ENCODE measurements around the gene PCDHB9. TPM values are rescaled to one million over a fixed set of nuclear protein-coding genes. Genes with fewer than 3 reads are reported as not detected.
A peak's percentile ranks its signal among the peaks of the same experiment; 100 is the strongest.
"Not testable (repeated sequence)": the region's sequence is repeated elsewhere in the genome, so short reads cannot be mapped to it uniquely, and the experiment has no call there.

PCDHB9 gene
- total and polyA plus RNA-seq, 3 experiments from 2014 or later: not detected

- H3K27me3 ChIP-seq (ENCODE audit: insufficient read depth, low read length, poor library complexity, severe bottlenecking); H3K4me1 Mint-ChIP-seq; H3K9me3 ChIP-seq (ENCODE audit: low read length); H3K4me3 Mint-ChIP-seq; H3K36me3 ChIP-seq (ENCODE audit: insufficient read depth, low read length); H3K36me3 Mint-ChIP-seq; POLR2A ChIA-PET; H3K4me1 ChIP-seq (ENCODE audit: insufficient read depth, low read length); DNase-seq; CTCF ChIA-PET; H3K4me3 ChIP-seq (ENCODE audit: low read length); H3K27ac Mint-ChIP-seq; H3K27ac ChIP-seq (ENCODE audit: low read depth, low read length): not testable (repeated sequence)
- Mint-ChIP-seq H3K27me3 (peaks cover 29 to 60% of the 10 kb centered on the region in 2 donors), H3K9me3 (peaks cover 37 to 60% (median 50%) of the 10 kb centered on the region in 5 donors)
Measured at GRCh38 chr5:141194332-141194731, 7.4 kb downstream of the PCDHB9 start.

GRCh38 chr5:141196363-141196762 is 9.4 kb downstream of the PCDHB9 start:
- Mint-ChIP-seq H3K27ac (no peak overlapping the region), H3K27me3 (peaks cover 33 to 60% of the 10 kb centered on the region in 2 donors), H3K36me3 (peaks cover 0 to 3% (median 0%) of the 10 kb centered on the region in 3 donors), H3K9me3 (peaks cover 45 to 60% (median 53%) of the 10 kb centered on the region in 5 donors), H3K4me1 (no peaks in the 10 kb centered on the region), H3K4me3 (no peak overlapping the region)
- H3K9me3 ChIP-seq (ENCODE audit: low read length): peaks cover 5% of the 10 kb centered on the region
- ChIA-PET CTCF (no interaction called here), POLR2A (no interaction called here)
- H3K36me3 ChIP-seq (ENCODE audit: insufficient read depth, low read length): no peaks in the 10 kb centered on the region
- no peaks in the 10 kb centered on the region for H3K4me1 ChIP-seq (ENCODE audit: insufficient read depth, low read length)
- H3K27me3 ChIP-seq (ENCODE audit: insufficient read depth, low read length, poor library complexity, severe bottlenecking): no peaks in the 10 kb centered on the region
- H3K27ac ChIP-seq (ENCODE audit: low read depth, low read length): no peak overlapping the region
- no peak for DNase-seq
- no peak overlapping the region for H3K4me3 ChIP-seq (ENCODE audit: low read length)

- H3K27me3 Mint-ChIP-seq: peaks cover 28 to 46% of the 10 kb centered on the region in 2 donors
- no peak for DNase-seq
Measured at GRCh38 chr5:141199359-141200235, 12.6 kb downstream of the PCDHB9 start, which contains the start of gene PCDHB11. Gene PCDHB11 (plus strand): TSS chr5:141199627. CDS start chr5:141199775, 148 bp downstream.

GRCh38 chr5:141201126-141201525 is 14.2 kb downstream of the PCDHB9 start:
- CTCF ChIA-PET: not testable (repeated sequence)

More at GRCh38 chr5:141199359-141200235, 12.6 kb downstream of the PCDHB9 start, which contains the start of gene PCDHB11:
- CTCF ChIA-PET: no interaction called here
- Histone ChIP-seq H3K4me1 (ENCODE audit: insufficient read depth, low read length) (no peaks in the 10 kb centered on the region), H3K27me3 (ENCODE audit: insufficient read depth, low read length, poor library complexity, severe bottlenecking) (no peaks in the 10 kb centered on the region), H3K9me3 (ENCODE audit: low read length) (peaks cover 5% of the 10 kb centered on the region), H3K27ac (ENCODE audit: low read depth, low read length) (no peak within 1 kb of the TSS), H3K4me3 (ENCODE audit: low read length) (no peak within 1 kb of the TSS), H3K36me3 (ENCODE audit: insufficient read depth, low read length) (no peaks in the 10 kb centered on the region)
- POLR2A ChIA-PET: no interaction called here
- peak within 1 kb of the TSS in 1 of 7 donors; percentile 15 for H3K4me3 Mint-ChIP-seq
- peaks cover 0 to 3% (median 0%) of the 10 kb centered on the region in 3 donors for H3K36me3 Mint-ChIP-seq
- peak within 1 kb of the TSS in 1 of 8 donors; percentile 41 for H3K27ac Mint-ChIP-seq
- H3K4me1 Mint-ChIP-seq: no peaks in the 10 kb centered on the region
- peaks cover 39 to 52% (median 47%) of the 10 kb centered on the region in 5 donors for H3K9me3 Mint-ChIP-seq

GRCh38 chr5:141201646-141202045 is 14.7 kb downstream of the PCDHB9 start:
- DNase-seq; CTCF ChIA-PET; H3K36me3 Mint-ChIP-seq; H3K4me3 ChIP-seq (ENCODE audit: low read length); H3K4me1 Mint-ChIP-seq; H3K4me1 ChIP-seq (ENCODE audit: insufficient read depth, low read length); H3K9me3 ChIP-seq (ENCODE audit: low read length); H3K36me3 ChIP-seq (ENCODE audit: insufficient read depth, low read length); H3K27me3 ChIP-seq (ENCODE audit: insufficient read depth, low read length, poor library complexity, severe bottlenecking); H3K27ac Mint-ChIP-seq; H3K4me3 Mint-ChIP-seq; H3K27ac ChIP-seq (ENCODE audit: low read depth, low read length); POLR2A ChIA-PET: not testable (repeated sequence)
- Mint-ChIP-seq H3K27me3 (peaks cover 32 to 56% of the 10 kb centered on the region in 2 donors), H3K9me3 (peaks cover 25 to 38% (median 35%) of the 10 kb centered on the region in 5 donors)

More at GRCh38 chr5:141201126-141201525, 14.2 kb downstream of the PCDHB9 start:
- H3K9me3 ChIP-seq (ENCODE audit: low read length); H3K27ac ChIP-seq (ENCODE audit: low read depth, low read length); H3K4me3 ChIP-seq (ENCODE audit: low read length); H3K4me1 ChIP-seq (ENCODE audit: insufficient read depth, low read length); H3K36me3 ChIP-seq (ENCODE audit: insufficient read depth, low read length); H3K4me1 Mint-ChIP-seq; H3K36me3 Mint-ChIP-seq; H3K27me3 ChIP-seq (ENCODE audit: insufficient read depth, low read length, poor library complexity, severe bottlenecking); POLR2A ChIA-PET; DNase-seq; H3K27ac Mint-ChIP-seq: not testable (repeated sequence)
- Mint-ChIP-seq H3K4me3 (peak overlapping the region in 1 of 7 donors; percentile 15), H3K9me3 (peaks cover 30 to 43% (median 40%) of the 10 kb centered on the region in 5 donors), H3K27me3 (peaks cover 31 to 54% of the 10 kb centered on the region in 2 donors)

GRCh38 chr5:141208478-141208877 is 21.5 kb downstream of the PCDHB9 start, which contains the start of gene PCDHB12:
Gene PCDHB12 (plus strand): TSS chr5:141208719. CDS start chr5:141208908, 189 bp downstream.
- Histone ChIP-seq H3K4me1 (ENCODE audit: insufficient read depth, low read length) (no peaks in the 10 kb centered on the region), H3K4me3 (ENCODE audit: low read length) (no peak within 1 kb of the TSS), H3K9me3 (ENCODE audit: low read length) (no peaks in the 10 kb centered on the region), H3K36me3 (ENCODE audit: insufficient read depth, low read length) (no peaks in the 10 kb centered on the region), H3K27me3 (ENCODE audit: insufficient read depth, low read length, poor library complexity, severe bottlenecking) (peaks cover 13% of the 10 kb centered on the region), H3K27ac (ENCODE audit: low read depth, low read length) (no peak within 1 kb of the TSS)
- no peak for DNase-seq
- Mint-ChIP-seq H3K36me3 (no peaks in the 10 kb centered on the region), H3K27ac (no peak within 1 kb of the TSS), H3K4me1 (peaks cover 0 to 1% (median under 1%) of the 10 kb centered on the region in 3 donors), H3K4me3 (no peak within 1 kb of the TSS), H3K27me3 (peaks cover 33 to 64% of the 10 kb centered on the region in 2 donors), H3K9me3 (peaks cover 0 to 10% (median 7%) of the 10 kb centered on the region in 5 donors)
- ChIA-PET CTCF (interaction anchor here (1.5 kb wide), 1 partner anchor 304 kb away, joined by 3 read pairs; no protein-coding TSS in a partner anchor), POLR2A (no interaction called here)

- H3K36me3 ChIP-seq (ENCODE audit: insufficient read depth, low read length); CTCF ChIA-PET; H3K27ac ChIP-seq (ENCODE audit: low read depth, low read length); DNase-seq; H3K4me3 Mint-ChIP-seq; H3K4me1 ChIP-seq (ENCODE audit: insufficient read depth, low read length); H3K27ac Mint-ChIP-seq; H3K9me3 ChIP-seq (ENCODE audit: low read length); H3K36me3 Mint-ChIP-seq; H3K4me1 Mint-ChIP-seq; POLR2A ChIA-PET; H3K4me3 ChIP-seq (ENCODE audit: low read length): not testable (repeated sequence)
- H3K27me3 Mint-ChIP-seq: peaks cover 37 to 71% of the 10 kb centered on the region in 2 donors
- H3K27me3 ChIP-seq (ENCODE audit: insufficient read depth, low read length, poor library complexity, severe bottlenecking): peaks cover 13% of the 10 kb centered on the region
- H3K9me3 Mint-ChIP-seq: peaks cover 4 to 17% (median 15%) of the 10 kb centered on the region in 5 donors
Measured at GRCh38 chr5:141210281-141210680, 23.3 kb downstream of the PCDHB9 start.

- H3K36me3 ChIP-seq (ENCODE audit: insufficient read depth, low read length); H3K4me1 ChIP-seq (ENCODE audit: insufficient read depth, low read length); H3K4me1 Mint-ChIP-seq; DNase-seq; H3K4me3 ChIP-seq (ENCODE audit: low read length); H3K27ac Mint-ChIP-seq; CTCF ChIA-PET; H3K4me3 Mint-ChIP-seq; POLR2A ChIA-PET; H3K9me3 ChIP-seq (ENCODE audit: low read length); H3K27ac ChIP-seq (ENCODE audit: low read depth, low read length); H3K36me3 Mint-ChIP-seq: not testable (repeated sequence)
- Mint-ChIP-seq H3K9me3 (peaks cover 4 to 18% (median 16%) of the 10 kb centered on the region in 5 donors), H3K27me3 (peaks cover 36 to 69% of the 10 kb centered on the region in 2 donors)
- H3K27me3 ChIP-seq (ENCODE audit: insufficient read depth, low read length, poor library complexity, severe bottlenecking): peaks cover 13% of the 10 kb centered on the region
Measured at GRCh38 chr5:141210849-141211248, 23.9 kb downstream of the PCDHB9 start.

Data from CD8-positive, alpha-beta memory T cell (primary cell).